ENCODE results near the gene ATOH1. TPM values are rescaled to one million over a fixed set of nuclear protein-coding genes. Genes with fewer than 3 reads are reported as not detected.

The ATOH1 gene, protein sequence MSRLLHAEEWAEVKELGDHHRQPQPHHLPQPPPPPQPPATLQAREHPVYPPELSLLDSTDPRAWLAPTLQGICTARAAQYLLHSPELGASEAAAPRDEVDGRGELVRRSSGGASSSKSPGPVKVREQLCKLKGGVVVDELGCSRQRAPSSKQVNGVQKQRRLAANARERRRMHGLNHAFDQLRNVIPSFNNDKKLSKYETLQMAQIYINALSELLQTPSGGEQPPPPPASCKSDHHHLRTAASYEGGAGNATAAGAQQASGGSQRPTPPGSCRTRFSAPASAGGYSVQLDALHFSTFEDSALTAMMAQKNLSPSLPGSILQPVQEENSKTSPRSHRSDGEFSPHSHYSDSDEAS
- total RNA-seq (2012; rRNA removed) = not detected in 2 replicates
- not detected in 2 replicates for polyA plus RNA-seq (2012; rRNA removed)
- not detected in 2 replicates for polyA plus RNA-seq (2012; cell fraction: cytosol; rRNA removed)
- polyA plus RNA-seq (2012; cell fraction: nucleus; rRNA removed; ENCODE audit: low replicate concordance) = not detected in 2 replicates
- not detected for Bru-seq, nascent RNA
- BruChase-seq, experiment 1, labeled RNA remaining after a 6-hour chase = not detected
- not detected for BruChase-seq, experiment 2, labeled RNA remaining after a 2-hour chase
- long read RNA-seq = 0 reads

DNA sequence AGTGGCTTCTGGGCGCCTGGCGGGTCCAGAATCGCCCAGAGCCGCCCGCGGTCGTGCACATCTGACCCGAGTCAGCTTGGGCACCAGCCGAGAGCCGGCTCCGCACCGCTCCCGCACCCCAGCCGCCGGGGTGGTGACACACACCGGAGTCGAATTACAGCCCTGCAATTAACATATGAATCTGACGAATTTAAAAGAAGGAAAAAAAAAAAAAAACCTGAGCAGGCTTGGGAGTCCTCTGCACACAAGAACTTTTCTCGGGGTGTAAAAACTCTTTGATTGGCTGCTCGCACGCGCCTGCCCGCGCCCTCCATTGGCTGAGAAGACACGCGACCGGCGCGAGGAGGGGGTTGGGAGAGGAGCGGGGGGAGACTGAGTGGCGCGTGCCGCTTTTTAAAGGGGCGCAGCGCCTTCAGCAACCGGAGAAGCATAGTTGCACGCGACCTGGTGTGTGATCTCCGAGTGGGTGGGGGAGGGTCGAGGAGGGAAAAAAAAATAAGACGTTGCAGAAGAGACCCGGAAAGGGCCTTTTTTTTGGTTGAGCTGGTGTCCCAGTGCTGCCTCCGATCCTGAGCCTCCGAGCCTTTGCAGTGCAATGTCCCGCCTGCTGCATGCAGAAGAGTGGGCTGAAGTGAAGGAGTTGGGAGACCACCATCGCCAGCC lies at the start of gene ATOH1:
Gene ATOH1, plus strand, starts transcription at position 422 of the 663 bp plus-strand sequence. Its CDS starts 174 bp downstream, at position 596.
- Histone ChIP-seq H3K9me1 (ENCODE audit: insufficient read depth, low read length) (no peaks in the 10 kb centered on the region), H3K4ac (ENCODE audit: low read depth, low read length) (no peak within 1 kb of the TSS), H3K9ac (ENCODE audit: low read depth, low read length) (no peak within 1 kb of the TSS), H3K23ac (ENCODE audit: low read depth, low read length) (no peak within 1 kb of the TSS), H2AK9ac (replicated peaks; ENCODE audit: low read depth, low read length, poor library complexity) (peak within 1 kb of the TSS; percentile 10), H3K9me3 (ENCODE audit: control insufficient read depth, insufficient read depth, low read length) (peaks cover 2% of the 10 kb centered on the region; the same call in 1 of the 2 replicates), H3K14ac (replicated peaks; ENCODE audit: low read depth, low read length) (no peak within 1 kb of the TSS), H4K91ac (ENCODE audit: insufficient read depth, low read depth, low read length) (no peak within 1 kb of the TSS), H2AK5ac (ENCODE audit: low read depth, low read length) (no peak within 1 kb of the TSS), H3K36me3 (ENCODE audit: control insufficient read depth, insufficient read depth, low read length) (no peaks in the 10 kb centered on the region), H3K4me2 (ENCODE audit: low read depth, low read length) (peak within 1 kb of the TSS; percentile 67), H2BK20ac (ENCODE audit: low read depth, low read length) (no peak within 1 kb of the TSS), H3K79me1 (ENCODE audit: low read depth in 1 of 2, low read length in 2 of 2) (no peaks in the 10 kb centered on the region), H3K4me1 (ENCODE audit: control insufficient read depth, insufficient read depth, low read length) (no peaks in the 10 kb centered on the region), H3K18ac (ENCODE audit: low read depth, low read length) (no peak within 1 kb of the TSS), H3K56ac (ENCODE audit: extremely low read depth, insufficient read depth, low read length) (no peak within 1 kb of the TSS), H2BK120ac (ENCODE audit: low read depth, low read length) (no peak within 1 kb of the TSS), H2BK15ac (ENCODE audit: low read depth, low read length) (no peak within 1 kb of the TSS), H2BK5ac (ENCODE audit: low read depth, low read length, poor library complexity, severe bottlenecking) (no peak within 1 kb of the TSS), H3K27ac (ENCODE audit: insufficient read depth, low read length) (no peak within 1 kb of the TSS), H4K20me1 (ENCODE audit: insufficient read depth, low read length) (no peaks in the 10 kb centered on the region), H4K8ac (ENCODE audit: low read depth in 2 of 2, low read length in 2 of 2) (no peak within 1 kb of the TSS), H4K5ac (ENCODE audit: low read depth, low read length) (no peak within 1 kb of the TSS), H3K4me3 (ENCODE audit: insufficient read depth, low read depth, low read length) (peak within 1 kb of the TSS; percentile 17; the same call in 1 of the 2 replicates), H3K27me3 (ENCODE audit: control insufficient read depth, insufficient read depth, low read length) (peaks cover 62% of the 10 kb centered on the region), H2AFZ (replicated peaks; ENCODE audit: low read length, poor library complexity) (peak within 1 kb of the TSS; percentile 74)
- CTCF ChIA-PET = no interaction called here
- no peak for DNase-seq
- no TSS peak for BruUV-seq (replicated peaks)
- dilution Hi-C loops (cut with HindIII; ENCODE audit: low sequenced_read_pairs, unreplicated experiment) = no loop called here
- ATAC-seq (ENCODE audit: low read depth) = peak; percentile 72
- in situ Hi-C loops (cut with MboI; ENCODE audit: low sequenced_read_pairs) = no loop called here
- POLR2A ChIA-PET (ENCODE audit: unreplicated experiment) = no interaction called here
- WGBS, 2 experiments (ENCODE audit: extremely low coverage in 2 of 2, insufficient read length in 1 of 2) = 0% methylated on average over 3 of the region's 46 CpGs; no CpG with 5 or more reads in 1 of the 2 experiments
- TF ChIP-seq RFX5 (IDR thresholded peaks at IDR 0.05; ENCODE audit: low read depth, low read length) (no peak), BHLHE40 (IDR thresholded peaks at IDR 0.05; ENCODE audit: low read depth, low read length) (peak; percentile 72)
- intact Hi-C loops (cut with micrococcal nuclease) = no loop called here

Data from IMR-90 (cell line).